NB4 (cell line): Measurements from ENCODE around the gene CAMSAP1.

Experiments used
- CTCF ChIP-seq: IDR thresholded peaks from one replicate; pipeline ENCODE4 v1.5.1; 2012; ENCODE audit warnings: low read depth, low read length
- POLR2A ChIP-seq: IDR thresholded peaks from 2 replicates; pipeline ENCODE4 v1.6.1; 2011; ENCODE audit warnings: mild to moderate bottlenecking; ENCODE audit not compliant: insufficient read length; ENCODE audit errors: extremely low read depth

- TF ChIP-seq CTCF (no peak), POLR2A (no peak)
Observed at GRCh38 chr9:135890190-135891026, 16.9 kb downstream of the CAMSAP1 start.
